Panc1 (cell line): Measurements from ENCODE around the gene TEF.

Experiments
- POLR2AphosphoS5 ChIP-seq: IDR thresholded peaks from 2 replicates; pipeline ENCODE4 v1.6.1; 2012; ENCODE audit warnings: mild to moderate bottlenecking, low read depth, low read length, moderate library complexity
- SIN3A ChIP-seq: IDR thresholded peaks from 2 replicates; pipeline ENCODE4 v1.6.1; 2012; ENCODE audit warnings: low read depth, mild to moderate bottlenecking, low read length, moderate library complexity, borderline replicate concordance; ENCODE audit not compliant: insufficient read depth
- TCF7L2 ChIP-seq: IDR thresholded peaks from 2 replicates; pipeline ENCODE4 v1.6.1; 2011; ENCODE audit warnings: mild to moderate bottlenecking, low read depth, low read length, inconsistent platforms
- TF ChIP-seq, protein P1 (sequence below): fragments of 450-650 bp; IDR thresholded peaks from 2 replicates; pipeline ENCODE4 v1.5.1; 2017; ENCODE audit warnings: mild to moderate bottlenecking
- TF ChIP-seq, protein P2 (sequence below), 2 experiments: IDR thresholded peaks; 2 replicates each; pipeline ENCODE4 v1.6.1; 2011 to 2012; ENCODE audit warnings: low read depth in 2 of 2, control low read depth in 1 of 2, low read length in 1 of 2, mild to moderate bottlenecking in 1 of 2, moderate library complexity in 1 of 2; ENCODE audit not compliant: insufficient read depth in 1 of 2

DNA sequence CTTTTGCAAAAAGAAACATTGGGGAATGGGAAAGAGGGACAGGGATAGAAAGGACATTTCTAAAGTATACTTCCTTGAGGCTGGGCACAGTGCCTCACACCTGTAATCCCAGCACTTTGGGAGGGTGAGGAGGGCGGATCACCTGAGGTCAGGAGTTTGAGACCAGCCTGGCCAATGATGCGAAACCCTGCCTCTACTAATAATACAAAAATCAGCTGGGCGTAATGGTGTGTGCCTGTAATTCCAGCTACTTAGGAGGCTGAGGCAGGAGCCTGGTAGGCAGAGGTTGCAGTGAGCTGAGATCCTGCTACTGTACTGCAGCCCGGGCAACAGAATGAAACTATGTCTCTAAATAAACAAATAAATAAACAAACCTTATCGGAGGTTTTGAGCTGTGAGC lies 16.3 kb upstream of the TEF start:
- TF ChIP-seq, protein P1, sequence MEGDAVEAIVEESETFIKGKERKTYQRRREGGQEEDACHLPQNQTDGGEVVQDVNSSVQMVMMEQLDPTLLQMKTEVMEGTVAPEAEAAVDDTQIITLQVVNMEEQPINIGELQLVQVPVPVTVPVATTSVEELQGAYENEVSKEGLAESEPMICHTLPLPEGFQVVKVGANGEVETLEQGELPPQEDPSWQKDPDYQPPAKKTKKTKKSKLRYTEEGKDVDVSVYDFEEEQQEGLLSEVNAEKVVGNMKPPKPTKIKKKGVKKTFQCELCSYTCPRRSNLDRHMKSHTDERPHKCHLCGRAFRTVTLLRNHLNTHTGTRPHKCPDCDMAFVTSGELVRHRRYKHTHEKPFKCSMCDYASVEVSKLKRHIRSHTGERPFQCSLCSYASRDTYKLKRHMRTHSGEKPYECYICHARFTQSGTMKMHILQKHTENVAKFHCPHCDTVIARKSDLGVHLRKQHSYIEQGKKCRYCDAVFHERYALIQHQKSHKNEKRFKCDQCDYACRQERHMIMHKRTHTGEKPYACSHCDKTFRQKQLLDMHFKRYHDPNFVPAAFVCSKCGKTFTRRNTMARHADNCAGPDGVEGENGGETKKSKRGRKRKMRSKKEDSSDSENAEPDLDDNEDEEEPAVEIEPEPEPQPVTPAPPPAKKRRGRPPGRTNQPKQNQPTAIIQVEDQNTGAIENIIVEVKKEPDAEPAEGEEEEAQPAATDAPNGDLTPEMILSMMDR = no peak
- no peak for TF ChIP-seq POLR2AphosphoS5
- no peak for TF ChIP-seq SIN3A
- TF ChIP-seq, protein P2, sequence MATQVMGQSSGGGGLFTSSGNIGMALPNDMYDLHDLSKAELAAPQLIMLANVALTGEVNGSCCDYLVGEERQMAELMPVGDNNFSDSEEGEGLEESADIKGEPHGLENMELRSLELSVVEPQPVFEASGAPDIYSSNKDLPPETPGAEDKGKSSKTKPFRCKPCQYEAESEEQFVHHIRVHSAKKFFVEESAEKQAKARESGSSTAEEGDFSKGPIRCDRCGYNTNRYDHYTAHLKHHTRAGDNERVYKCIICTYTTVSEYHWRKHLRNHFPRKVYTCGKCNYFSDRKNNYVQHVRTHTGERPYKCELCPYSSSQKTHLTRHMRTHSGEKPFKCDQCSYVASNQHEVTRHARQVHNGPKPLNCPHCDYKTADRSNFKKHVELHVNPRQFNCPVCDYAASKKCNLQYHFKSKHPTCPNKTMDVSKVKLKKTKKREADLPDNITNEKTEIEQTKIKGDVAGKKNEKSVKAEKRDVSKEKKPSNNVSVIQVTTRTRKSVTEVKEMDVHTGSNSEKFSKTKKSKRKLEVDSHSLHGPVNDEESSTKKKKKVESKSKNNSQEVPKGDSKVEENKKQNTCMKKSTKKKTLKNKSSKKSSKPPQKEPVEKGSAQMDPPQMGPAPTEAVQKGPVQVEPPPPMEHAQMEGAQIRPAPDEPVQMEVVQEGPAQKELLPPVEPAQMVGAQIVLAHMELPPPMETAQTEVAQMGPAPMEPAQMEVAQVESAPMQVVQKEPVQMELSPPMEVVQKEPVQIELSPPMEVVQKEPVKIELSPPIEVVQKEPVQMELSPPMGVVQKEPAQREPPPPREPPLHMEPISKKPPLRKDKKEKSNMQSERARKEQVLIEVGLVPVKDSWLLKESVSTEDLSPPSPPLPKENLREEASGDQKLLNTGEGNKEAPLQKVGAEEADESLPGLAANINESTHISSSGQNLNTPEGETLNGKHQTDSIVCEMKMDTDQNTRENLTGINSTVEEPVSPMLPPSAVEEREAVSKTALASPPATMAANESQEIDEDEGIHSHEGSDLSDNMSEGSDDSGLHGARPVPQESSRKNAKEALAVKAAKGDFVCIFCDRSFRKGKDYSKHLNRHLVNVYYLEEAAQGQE (IDR thresholded peaks at IDR 0.05; ENCODE audit: insufficient read depth in 1 of 2, low read depth in 2 of 2, low read length in 1 of 2) = no peak
- TF ChIP-seq TCF7L2 = no peak
